HG03378 (cell line): ENCODE measurements around the gene NUB1.

ENCODE experiments used
- ATAC-seq: cut with Tn5 transposase; IDR thresholded peaks from one replicate; pipeline ENCODE4 v1.9.1; 2021; ENCODE audit warnings: mild to moderate bottlenecking, moderate library complexity; ENCODE audit not compliant: unreplicated experiment

NUB1 gene

DNA sequence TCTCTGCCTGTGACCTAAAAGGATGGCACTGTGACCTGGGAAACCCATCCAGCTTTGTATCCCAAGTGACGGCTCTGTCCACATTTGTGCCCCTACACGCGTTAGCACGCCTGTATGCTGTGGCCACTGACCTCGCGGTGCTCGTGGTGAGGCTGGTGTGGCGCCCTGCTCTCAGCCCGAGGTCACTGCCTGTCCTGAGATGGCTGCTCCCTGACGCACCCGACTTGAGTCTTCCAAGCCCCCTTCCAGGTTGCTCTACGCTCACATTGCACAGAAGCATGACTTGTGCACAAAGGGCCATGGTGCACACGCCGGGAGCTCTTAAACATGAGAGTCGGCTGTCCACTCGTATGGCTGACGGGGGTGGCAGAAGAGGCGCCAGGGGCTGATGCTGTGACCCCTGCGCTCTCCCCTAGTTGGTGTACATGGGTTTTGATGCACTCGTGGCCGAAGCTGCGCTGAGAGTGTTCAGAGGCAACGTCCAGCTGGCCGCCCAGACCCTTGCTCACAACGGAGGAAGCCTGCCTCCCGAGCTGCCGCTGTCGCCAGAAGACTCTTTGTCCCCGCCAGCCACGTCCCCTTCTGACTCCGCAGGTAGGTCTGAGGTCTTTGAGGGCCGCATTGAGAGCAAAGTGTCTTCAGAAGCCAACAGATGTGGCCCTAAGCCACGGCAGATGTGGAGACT is 34.7 kb downstream of the NUB1 start:
- ATAC-seq = no peak

DNA sequence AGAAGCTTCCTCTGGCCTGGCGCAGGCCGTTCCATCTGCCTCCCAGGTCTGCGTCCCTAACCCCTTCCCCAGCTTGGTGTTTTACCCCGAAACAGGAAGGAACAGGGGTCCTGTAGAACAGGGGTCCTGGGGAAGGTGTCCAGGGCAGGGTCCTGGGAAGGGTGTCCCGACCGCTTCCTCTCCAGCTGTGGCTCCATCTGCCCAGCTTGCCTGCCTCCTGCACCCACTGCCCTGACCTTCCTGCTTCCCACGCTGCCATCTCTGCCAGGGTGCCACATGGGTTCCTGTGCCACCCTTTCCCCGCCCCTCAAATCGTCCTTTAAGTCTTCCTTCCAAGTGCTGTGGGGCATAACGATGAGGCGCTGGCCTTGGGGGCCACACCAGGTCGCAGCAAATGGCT is 35.8 kb downstream of the NUB1 start:
- no peak for ATAC-seq

DNA sequence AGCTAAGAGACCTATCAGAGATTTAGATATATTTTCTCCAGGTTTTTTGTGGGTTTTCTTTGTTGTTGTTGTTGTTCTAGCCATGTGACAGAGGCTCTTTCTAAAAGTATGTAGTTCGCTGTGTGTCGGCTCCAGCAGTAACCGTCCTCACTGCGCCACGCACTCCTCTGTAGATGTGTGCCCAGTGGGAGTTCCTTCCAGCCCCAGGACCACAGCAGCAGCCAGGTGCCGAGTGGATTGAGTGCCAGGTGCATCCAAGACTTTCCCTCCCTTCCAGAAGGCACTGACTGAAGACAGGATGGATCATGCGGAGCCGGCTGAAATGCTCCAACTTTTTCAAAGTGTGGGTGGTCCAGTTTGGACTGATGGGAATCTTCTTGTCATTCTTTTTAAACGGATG is 36.4 kb downstream of the NUB1 start:
- ATAC-seq = no peak

DNA sequence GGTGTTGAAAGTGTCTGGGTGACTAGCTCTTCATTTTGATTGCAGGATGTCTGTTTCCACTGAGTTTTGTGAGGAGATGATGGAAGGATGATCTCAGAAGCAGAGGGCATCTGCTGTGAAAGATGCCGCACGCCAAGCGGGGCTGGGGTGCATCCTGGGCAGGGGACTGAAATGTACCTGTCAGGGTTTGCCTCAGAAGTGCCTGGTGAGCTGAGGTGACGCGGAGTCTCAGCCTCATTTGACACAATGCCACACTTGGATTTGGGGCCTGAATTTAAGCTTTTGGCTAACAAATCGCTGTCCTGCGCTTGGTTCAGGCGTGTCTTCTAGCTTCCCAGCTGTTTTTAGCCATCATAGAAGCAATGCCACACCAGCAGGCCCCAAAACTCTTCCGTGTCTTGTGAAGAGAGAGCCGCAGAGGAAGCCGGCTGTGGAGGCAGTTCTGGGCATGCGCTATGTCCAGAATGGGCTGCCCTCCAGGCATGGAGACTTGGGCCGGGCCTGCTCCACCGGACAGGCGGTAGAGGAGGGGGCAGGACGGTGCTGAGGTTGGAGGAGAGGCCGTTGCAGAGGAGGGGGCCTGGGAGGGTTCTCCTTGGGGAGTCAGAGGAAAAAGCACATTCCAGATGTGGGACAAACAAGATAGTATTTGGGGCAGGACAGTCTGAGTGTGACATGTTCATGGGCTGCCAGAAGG is 37.0 kb downstream of the NUB1 start:
- no peak for ATAC-seq

DNA sequence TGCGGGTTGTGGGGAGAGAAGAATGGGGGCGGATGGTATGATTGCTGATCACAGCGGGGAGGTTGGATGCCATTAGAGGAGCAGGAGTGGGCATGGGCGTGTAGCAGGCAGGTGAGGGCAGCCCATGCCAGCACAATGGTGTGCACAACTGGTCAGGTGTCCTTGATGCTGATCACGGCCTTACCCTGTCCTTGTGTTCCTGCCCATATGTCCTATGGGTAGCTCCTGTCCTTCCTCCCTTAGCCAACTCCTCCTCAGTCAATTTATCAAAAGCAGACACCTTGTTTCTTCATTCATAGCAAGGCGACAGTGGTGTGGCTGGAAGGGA is 37.5 kb downstream of the NUB1 start:
- no peak for ATAC-seq

DNA sequence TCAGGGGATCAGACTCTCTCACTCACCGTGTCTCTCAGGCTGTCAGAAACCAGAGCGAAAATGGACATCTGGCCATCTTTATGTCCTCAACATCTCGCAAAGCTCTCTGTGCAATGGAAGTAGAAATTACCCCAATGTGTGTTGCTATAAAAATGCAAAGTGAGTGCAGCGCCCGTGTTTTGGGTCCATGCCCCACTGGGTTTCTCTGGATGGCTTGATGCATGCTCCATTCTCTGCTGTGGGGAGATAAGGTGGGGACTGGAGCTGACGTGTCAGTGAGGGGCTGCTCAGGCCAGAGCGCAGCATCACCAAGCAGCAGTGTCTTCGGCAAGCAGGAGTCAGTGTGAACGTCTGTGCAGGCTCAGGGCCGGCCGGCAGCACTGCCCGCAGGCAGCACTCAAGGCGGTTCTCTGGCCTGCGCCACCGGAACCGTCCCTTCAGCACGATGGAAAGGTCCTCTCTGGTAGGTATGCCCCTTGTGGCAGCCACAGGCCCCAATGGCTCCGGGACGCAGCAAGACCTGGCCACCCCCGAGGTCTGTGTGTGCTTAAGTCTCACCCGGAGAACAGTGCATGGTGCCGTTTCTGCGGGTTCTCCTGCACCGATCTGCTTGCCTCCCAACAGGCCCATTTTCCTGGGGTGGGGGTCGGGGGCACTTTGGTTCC is 38.1 kb downstream of the NUB1 start:
- ATAC-seq = no peak

DNA sequence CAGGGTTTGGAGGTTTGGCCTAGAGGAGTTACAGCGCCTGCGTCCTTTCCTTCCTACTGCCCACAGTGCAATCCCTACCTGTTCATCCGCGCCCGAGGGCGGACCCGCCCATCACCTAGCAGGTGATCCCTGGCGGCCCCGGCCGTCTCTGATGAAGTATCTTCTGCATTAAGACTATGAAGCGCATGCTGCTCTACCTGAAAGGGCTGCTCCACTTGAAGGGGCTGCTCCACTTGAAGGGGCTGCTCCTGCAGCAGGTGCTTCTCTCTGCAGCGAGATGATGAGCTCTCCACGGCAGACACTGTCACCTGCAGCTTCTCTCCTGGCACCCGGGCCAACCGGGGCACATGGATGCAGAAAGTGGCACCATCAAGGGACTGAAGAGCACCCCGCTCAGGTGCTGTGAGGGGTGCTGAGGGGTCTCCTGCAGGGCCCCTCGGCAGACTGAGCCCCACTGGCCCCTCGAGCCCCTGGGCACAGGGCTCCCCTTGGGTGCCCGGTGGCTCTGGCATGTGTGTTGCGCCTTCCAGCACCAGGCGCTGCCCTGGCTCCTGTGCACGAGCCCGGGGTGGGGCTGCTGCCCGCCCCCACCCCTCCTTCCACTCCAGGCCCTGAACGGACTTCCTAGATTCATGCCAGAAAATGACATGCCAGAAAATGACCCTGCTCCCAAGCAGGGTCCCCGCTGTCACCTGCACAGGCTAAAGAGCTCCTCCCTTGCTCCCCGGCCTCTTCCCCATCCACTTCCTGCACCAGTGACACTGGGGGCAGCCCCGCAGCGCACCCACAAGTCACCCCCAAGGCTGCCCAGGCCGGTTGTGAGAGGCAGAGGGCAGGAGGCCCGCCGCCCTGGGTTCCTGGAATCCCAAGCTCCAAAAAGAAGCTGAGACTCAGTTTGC is 38.8 kb downstream of the NUB1 start:
- no peak for ATAC-seq

DNA sequence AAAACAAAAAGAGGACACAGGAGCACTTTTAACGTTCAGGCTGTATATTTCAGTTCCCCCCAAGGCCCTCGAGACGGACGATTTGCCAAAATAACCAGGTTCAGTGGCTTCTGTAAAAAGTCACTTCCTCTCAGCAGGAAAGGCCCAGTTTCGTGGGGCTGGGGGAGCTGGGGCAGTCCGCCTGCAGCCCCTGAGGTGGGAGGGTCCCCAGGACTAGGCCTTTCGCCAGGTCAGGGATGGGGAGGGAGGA is 39.4 kb downstream of the NUB1 start:
- ATAC-seq = no peak

DNA sequence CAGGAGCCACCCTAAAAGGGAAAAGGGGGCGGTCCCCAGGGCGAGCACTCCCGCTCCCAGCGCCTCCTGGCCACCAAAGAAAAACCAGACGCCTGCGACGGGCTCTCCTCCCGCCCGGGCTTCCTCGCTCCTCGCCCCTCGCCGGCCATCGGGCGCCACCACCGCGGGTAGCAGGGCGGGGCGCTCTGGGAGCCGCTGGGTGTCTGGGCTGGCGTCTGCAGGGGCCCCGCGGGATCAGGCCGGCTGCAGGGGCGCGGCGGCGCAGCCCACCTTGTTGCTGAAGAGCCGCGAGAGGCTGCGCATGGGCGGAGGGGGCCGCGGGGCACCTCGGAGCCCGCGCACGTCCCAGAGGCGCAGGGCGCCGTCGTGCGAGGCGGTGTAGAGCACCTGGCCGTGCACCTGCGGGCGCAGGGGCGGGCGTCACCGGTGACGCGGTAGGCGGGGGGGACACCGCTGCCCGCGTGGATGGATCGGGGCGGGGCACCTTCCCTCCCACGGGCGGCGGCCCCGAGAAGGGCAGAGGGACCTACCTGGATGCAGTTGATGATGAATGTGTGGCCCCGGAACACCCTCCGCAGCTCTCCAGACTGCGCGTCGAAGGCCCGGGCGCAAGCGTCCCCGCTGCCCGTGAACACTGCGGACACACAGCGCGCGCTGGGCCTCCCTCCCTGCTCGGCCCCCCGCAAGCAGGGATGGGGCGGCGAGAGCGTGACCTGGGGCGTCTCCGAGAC is 39.9 kb downstream of the NUB1 start:
- no peak for ATAC-seq

DNA sequence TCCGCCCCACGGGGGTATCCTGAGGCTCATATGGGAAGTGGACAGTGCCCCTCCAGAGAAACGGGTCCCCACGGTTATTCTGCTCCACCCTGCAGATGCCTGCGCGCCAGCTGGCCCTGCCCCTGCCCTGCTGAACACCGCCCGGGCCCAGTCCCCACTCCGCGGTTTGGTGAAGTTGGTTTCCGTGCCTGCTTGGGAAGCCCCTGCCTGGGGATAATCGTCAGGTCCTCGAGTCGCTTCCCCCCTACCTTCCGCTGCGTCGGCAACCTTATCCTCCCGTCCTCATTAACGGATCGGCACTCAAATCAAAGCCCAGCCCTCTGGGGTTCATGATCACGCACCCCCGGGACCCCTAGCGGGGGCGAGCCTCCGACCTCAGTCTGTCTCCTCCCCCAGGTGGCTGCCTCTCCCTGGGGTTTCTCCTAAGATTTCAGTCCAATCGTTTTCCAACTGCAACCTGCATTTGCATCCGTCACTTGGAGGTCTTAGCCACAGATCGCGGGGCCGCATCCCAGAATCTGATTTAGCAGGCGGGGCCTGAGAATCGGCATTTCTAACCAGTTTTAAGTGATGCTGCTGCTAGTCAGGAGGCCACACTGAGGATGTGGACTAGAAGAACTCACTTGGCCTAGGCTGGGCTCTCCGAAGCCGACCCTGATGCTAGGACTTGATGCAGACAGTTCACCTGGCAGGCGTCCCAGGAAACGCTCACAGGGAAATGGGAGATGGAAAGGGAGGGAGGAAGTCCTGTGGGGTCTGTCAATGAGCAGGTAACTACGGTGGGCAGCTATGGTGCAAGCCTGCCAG is 40.7 kb downstream of the NUB1 start:
- ATAC-seq = no peak

DNA sequence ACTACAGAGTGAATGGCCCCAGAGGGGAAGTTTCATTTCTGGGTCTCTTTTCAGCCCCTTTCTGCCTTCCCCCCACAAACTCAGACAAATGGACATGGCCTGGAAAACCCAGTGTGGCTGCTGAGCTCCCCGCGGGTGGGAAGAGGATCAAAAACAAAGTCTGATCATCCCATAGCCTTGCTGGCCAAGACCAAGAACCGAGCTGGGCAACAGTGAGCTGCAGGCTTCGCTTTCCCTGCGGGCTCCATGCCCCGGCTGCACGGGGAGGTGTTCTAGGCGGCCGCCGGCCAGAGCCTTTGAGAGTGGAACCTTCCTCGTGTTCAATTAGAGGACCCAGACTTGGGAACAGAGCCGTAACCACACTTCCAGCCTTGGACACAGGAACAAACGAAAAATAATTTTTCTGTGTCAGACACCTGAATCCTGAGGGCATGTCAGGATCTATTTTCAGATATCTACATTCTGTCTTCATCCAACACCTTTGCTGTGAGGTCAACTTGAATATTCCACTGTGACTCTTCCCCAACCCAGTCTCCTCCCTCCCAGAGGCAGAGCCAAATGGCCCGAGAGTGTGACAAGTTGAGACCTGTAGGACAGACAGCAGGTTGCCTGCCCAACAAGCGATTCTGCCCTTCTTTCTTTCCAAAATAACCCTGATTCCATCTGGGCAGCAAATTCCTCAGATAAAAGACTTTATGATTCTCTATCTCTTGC is 42.2 kb downstream of the NUB1 start:
- ATAC-seq = no peak

DNA sequence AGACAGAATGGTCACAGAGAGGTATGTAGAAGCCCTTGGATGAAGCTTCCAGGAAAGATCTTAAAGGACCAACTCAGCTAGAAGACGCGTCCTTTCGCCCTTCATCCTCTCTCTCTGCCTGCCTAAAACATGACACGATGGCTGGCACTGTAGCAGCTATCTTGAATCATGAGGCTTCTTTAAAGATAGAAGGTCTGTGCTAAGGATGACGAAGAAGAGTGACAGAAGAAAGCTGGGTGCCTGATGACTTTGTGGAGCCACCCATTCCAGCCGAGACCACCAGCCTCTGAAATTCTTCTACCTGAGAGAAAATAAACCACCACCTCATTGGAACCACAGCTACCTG is 42.7 kb downstream of the NUB1 start:
- no peak for ATAC-seq

DNA sequence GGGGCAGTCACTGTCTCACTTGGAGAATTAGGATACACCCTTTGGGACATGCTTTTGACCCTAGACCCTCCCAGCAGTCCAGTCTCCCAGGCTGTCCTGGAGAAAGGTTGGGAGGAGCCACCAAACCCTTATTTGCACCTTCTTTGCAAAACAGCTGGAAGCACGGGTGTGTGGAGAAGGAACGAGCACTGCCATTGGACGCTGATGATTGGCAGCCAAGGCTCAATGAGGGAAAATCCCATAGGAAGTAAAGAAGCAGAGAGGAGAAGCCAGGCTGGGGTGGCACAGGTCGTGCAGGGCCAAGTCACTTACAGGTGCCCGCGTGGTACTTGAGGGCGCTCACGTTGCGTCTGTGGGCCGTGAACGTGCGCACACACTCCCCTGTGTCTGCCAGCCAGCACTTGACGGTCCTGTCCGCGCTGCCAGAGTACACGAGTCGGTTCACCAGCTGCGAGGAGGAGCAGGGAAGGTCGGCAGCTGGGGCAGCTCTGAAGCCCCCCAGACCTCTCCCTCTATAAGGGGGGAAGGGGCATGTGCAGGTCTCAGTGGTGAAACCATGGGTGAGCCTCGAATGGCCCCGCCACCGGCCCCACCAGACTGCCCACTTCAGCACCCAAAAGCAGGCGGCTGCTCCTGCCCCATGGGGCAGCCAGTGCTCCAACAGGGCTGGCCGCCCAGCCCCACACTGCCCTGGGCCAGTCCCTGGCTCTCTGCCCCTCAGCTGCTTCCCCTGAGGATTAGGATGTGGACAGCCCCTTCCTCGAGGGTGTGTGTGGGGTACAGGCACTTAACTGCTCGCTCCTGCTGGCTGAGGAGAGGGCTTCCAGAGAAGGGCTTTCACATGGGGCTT is 43.4 kb downstream of the NUB1 start:
- ATAC-seq = no peak

DNA sequence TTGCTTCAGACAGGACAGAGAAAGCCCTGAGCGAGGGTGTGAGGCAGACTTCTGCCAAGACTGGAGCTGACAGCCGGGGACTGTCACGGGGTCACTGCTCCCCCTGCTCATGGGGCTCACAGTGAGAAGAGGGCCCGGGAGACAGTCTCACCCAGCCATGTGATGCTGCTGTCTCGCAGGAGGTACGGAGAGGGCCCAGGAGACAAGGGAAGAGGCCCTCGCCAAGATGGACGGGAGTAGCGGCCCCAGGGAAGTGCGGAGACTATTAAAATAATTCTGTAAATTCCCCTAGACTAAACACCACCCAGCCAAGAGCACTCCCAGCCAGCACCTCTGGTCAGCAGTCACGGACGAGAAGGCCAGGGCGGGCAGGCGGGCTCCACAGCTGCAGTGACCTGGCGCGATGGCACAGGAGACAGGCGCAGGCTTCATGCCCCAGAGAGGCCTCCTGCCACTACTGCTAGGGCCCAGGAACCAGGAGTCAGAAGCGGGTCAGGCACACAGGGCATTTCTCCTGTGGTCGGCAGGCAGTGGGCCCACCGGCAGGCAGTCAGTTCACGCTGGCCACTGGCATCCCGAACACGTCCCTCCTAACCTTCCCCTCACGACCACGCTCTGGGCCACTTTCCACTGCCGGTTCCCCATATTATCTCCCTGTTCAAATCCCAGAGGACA is 44.2 kb downstream of the NUB1 start:
- ATAC-seq = no peak

DNA sequence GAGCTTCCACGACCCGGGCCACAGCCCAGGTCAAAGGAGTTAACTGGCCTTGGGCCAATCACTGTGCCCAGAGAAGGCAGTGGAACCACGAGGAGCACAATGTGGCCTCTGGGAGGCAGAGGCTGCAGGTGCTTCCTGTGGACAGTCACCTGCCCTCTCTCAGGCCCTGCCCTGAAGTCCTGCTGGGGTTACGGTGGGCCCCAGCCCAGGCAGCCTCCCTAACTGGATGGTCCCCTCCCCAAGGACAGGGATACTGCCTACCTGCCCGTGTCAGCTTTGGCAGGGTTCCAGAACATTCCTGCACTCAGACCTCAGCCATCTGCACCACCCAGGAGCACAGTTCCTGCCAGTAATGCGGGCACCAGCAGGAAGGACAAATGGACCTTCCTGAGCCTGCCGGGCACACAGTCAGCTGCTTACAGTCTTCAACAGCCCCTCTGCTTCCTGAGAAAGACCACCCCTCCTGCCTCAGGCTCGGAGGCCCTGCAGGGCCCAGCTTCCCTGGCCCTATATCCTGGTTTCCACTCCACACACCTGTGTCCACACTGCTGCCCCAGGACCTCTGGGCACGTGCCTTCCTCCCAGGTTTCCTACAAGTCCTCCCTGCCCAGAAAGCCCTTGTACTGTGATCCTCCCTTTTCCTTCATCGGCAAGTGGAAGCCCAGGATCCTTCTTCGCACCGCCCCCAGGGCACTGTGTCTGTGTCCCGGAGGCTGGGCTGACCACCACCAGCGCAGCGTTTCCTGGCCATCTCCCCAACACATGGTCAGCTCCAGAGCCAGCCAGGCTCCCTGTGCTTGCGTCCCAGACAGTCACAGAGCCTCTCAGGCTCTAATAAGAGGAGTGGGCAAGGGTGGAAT is 44.9 kb downstream of the NUB1 start:
- ATAC-seq = no peak

DNA sequence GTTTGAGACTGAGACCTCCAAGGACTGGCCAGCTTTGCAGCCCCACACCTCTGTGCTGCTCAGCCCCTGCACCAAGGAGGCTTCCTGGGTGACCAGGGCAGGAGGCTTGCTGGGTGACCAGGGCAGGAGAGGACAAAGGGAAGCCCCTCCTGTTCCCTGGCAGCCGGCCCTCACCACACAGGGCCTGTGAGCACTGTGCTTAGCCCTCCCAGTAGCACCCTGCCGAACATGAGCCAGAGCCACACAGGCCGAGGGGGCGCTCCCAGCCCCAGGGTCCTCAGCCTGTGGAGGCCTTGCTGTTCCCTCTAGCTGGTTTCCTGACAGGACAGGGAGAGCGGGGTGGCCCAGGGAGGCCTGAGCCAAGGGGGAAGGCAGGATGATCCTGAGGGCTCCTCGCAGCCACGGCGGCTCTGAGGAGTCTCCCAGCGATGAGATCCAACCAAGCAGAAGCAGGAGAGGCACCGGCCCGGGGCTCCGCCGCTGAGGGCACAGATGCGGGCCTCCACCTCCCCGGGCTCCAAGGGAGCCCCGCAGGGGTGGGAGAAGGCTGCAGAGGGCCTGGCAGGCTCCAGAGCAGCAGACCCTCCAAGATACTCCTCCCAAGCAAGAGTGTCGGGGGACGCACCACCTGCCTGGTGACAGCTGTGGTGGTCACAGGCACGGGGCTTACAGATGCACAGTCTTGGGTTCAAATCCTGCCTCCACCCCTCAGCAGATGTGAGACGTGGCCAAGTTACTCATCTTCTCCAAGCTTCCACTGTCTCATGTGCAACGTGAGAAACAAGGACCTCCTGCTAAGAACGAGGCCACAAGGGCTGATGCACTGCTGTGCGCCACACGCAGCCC is 45.8 kb downstream of the NUB1 start:
- no peak for ATAC-seq

DNA sequence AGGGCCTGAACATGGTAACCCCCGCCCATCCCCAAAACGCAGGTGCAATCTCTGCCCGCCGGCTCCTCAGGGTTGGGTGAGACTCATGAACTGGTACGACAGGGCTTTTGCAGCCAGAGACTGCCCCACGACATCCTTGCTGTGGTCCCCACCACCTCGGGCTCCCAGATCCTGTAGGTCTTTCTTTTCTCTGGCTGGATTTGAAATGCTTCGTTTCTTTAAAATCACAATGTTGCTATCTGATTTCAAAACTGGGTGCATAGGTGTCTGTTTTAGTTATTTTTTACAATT is 46.3 kb downstream of the NUB1 start:
- ATAC-seq = no peak
